Activated T-helper 1 cell treated with anti-CD3 and anti-CD28 coated beads, Interleukin-2, amount 50 U/mL, for 16 hours (primary cell): Measurements from ENCODE around the gene EP400.
"Not testable (repeated sequence)": the region's sequence is repeated elsewhere in the genome, so short reads cannot be mapped to it uniquely, and the experiment has no call there.

Experiments used
- DNase-seq, 2 donors: peaks; one replicate each; pipeline ENCODE4 v3.0.0-alpha.2; 2020; ENCODE audit warnings: low read depth in 1 of 2, low spot score in 1 of 2

EP400 gene

GRCh38 chr12:131985510-131985875, 35.8 kb downstream of the EP400 start:
- DNase-seq: not testable (repeated sequence)

- DNase-seq: no peak
These were observed 36.6 kb downstream of the EP400 start for GRCh38 chr12:131986361-131986760.

GRCh38 chr12:131986910-131987309, 37.2 kb downstream of the EP400 start:
- DNase-seq: no peak

GRCh38 chr12:131987552-131987951, 37.8 kb downstream of the EP400 start:
- DNase-seq: no peak

GRCh38 chr12:131988054-131988796, 38.5 kb downstream of the EP400 start:
- DNase-seq: no peak

- DNase-seq: no peak
These were observed 39.3 kb downstream of the EP400 start for GRCh38 chr12:131989021-131989420.

GRCh38 chr12:131990066-131990979, 40.6 kb downstream of the EP400 start:
- DNase-seq: no peak

- no peak for DNase-seq
These were observed 41.2 kb downstream of the EP400 start for GRCh38 chr12:131990980-131991305.

GRCh38 chr12:131991816-131992430, 42.2 kb downstream of the EP400 start:
- no peak for DNase-seq

GRCh38 chr12:131994589-131994988, 44.8 kb downstream of the EP400 start:
- DNase-seq: no peak

GRCh38 chr12:132000286-132000872, 50.6 kb downstream of the EP400 start:
- DNase-seq: no peak

- no peak for DNase-seq
These were observed 54.1 kb downstream of the EP400 start for GRCh38 chr12:132003846-132004245.

GRCh38 chr12:132004946-132005345, 55.2 kb downstream of the EP400 start:
- no peak for DNase-seq

- no peak for DNase-seq
These were observed 56.4 kb downstream of the EP400 start for GRCh38 chr12:132006056-132006680.

- DNase-seq: no peak
These were observed 57.3 kb downstream of the EP400 start for GRCh38 chr12:132007041-132007440.

GRCh38 chr12:132009336-132009859, 59.7 kb downstream of the EP400 start:
- no peak for DNase-seq

- DNase-seq: no peak
These were observed 63.3 kb downstream of the EP400 start for GRCh38 chr12:132012919-132013568.

- no peak for DNase-seq
These were observed 64.6 kb downstream of the EP400 start for GRCh38 chr12:132014092-132014914.

- no peak for DNase-seq
These were observed 65.2 kb downstream of the EP400 start for GRCh38 chr12:132014915-132015280.
